Activated CD8-positive, alpha-beta memory T cell treated with anti-CD3 and anti-CD28 coated beads, Interleukin-2, amount 50 U/mL, for 24 hours (primary cell): ENCODE measurements around the gene CDK10.
"Not testable (repeated sequence)": the region's sequence is repeated elsewhere in the genome, so short reads cannot be mapped to it uniquely, and the experiment has no call there.

Experiments
- DNase-seq: peaks from one replicate; pipeline ENCODE4 v3.0.0-alpha.2; 2020; ENCODE audit errors: extremely low read depth

CDK10 gene

DNA sequence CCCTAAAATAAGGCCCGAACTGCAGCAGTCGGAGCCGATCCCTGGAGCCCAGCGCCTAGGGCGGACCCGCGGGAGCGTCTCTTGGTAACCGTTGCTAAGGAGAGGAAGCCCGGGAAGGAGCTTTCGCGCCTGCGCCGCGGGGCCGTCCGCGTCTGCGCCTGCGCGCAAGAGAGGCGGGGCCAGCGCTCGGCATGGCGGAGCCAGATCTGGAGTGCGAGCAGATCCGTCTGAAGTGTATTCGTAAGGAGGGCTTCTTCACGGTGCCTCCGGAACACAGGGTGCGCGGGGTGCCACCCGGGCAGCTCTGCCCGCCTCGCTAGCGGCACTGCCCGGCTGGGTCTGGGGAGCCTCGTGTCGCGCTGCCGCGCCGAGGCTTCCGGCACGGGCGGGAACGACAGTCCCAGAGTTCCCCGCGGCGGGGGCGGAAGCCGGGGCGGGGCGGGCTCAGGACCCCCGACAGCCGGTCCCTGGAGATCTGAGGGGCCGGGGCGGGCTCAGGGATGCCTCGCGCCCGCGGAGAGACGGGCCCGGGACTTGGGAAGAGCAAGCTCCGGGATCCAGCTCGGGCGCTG lies at the start of gene CDK10:
Gene CDK10 (plus strand): TSS at position 170 of the 572 bp plus-strand sequence. CDS start 22 bp downstream, at position 192.
- DNase-seq = peak; percentile 71

DNA sequence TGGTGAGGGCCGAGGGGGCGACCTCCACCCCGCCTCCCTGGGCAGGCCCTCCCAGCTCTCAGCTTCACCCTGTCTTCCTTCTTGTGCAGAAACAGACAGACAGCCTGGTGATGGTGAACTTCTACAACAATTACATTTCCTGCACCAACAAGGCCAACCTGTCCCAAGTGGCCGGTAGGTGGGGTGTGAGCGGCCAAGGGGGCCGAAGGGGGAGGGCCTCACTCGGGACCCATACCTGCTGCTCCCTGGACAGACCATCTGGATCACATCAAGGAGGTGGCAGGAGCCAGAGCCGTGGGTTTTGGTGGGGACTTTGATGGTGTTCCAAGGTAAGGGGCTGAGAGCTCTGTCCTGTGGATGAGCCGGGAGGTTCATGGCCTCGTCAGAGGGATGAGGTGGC lies 49.1 kb upstream of the CDK10 start:
- DNase-seq = no peak

DNA sequence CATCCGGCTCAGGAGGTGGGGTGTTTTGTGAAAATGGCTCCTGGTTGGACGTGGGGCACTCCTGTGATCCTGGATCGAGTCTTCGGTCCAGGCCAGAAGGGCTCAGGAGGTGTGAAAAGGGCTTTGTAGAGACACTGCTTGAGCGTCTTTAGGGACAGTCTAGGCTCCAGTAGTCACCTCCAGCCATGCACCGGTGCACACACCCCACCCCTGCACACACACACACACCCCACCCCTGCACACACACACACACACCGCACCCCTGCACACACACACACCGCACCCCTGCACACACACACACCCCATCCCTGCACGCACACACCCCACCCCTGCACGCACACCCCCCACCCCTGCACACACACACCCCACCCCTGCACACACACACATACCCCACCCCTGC lies 48.0 kb upstream of the CDK10 start:
- no peak for DNase-seq

GRCh38 chr16:89639385-89639784 lies 47.1 kb upstream of the CDK10 start:
- no peak for DNase-seq

DNA sequence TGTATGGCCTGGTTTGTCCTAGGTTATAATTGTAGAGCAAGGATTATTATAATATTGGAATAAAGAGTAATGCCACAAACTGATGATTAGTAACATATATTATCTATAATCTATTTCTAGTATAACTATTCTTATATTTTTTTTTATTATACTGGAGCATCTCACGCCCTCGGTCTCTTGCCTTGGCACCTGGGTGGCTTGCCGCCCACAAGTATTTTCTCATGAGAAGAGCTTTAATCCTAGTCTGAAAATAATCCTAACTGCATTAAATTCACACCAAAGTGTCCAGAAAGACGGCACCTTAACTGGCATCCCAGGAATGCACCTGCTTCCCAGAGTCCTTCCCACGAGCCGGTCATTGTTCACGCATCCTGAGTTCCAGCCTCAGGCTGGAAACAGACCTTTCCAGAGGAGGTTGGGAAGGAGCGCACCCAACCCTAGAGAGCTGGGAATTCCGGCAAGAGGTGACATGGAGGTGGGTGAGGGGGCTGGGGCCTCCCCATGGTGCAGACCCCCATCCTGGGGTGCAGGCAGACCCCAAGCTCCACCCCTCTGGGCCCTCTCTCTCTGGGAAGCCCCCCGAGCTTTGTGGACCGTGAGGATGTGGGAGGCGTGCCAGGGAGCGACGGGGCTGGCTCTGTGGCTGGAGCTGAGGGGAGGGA lies 44.9 kb upstream of the CDK10 start:
- no peak for DNase-seq

GRCh38 chr16:89642574-89642973 lies 43.9 kb upstream of the CDK10 start:
- DNase-seq = no peak

- no peak for DNase-seq
These were observed 42.7 kb upstream of the CDK10 start for GRCh38 chr16:89643769-89644300.

DNA sequence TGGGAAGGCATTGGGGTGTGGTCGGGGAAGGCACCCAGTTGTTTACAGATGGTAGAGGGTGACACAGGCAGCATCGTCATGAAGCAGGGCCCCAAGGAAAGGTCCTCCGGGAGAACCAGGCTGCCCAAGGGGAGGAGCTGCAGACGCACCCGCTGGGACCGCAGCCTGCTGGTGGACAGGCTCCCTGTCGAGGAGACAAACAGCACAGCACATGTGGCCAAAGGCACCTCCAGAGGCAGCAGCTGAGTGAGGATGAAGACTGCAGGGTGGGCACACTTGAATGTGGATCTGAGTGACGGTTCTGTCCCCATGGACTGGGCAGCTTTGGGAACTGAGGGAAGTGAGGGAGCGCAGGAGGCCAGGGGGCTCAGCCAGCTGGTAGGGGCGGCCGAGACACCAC lies 41.4 kb upstream of the CDK10 start:
- DNase-seq = no peak

DNA sequence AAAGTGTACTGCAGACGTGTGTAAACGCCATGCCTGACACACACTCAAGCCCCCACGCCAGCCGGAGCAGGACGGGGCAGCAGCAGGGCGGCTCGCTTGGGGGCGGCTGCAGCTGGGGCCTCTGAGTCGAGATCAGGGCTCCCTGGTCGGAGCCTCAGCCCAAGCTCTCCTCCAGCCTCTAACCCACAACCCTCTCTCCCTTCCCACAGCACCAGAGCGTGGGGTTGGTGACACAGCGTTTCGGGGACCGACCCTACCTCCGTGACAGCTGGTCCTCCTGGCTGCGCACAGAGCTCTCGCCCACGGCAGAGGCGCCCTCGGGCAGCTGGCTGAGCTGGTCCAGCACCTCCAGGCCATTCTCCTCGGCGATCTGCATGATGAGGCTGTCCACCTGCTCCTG lies 40.2 kb upstream of the CDK10 start:
- no peak for DNase-seq

- DNase-seq = no peak
These were observed 39.6 kb upstream of the CDK10 start for GRCh38 chr16:89646906-89647305.

DNA sequence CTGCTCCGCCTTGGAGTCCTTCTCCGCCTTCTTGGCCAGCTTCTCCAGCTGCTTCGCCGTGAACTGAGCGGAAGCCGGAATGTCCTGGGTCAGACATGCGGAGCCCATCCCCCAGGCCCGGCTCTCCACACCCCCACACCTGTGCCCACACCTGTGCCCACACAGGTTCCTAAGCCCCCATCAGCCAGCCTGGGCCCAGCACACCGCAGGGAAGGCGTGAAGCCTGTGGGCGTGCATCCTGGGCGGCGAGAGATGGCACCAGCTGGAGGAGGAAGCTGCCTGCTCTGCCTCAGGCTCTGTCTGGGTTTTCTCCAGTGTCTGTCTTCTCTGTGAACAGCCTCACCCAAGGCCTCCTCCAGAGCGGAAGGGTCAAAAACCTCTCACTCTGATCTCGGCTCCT lies 34.9 kb upstream of the CDK10 start:
- no peak for DNase-seq

DNA sequence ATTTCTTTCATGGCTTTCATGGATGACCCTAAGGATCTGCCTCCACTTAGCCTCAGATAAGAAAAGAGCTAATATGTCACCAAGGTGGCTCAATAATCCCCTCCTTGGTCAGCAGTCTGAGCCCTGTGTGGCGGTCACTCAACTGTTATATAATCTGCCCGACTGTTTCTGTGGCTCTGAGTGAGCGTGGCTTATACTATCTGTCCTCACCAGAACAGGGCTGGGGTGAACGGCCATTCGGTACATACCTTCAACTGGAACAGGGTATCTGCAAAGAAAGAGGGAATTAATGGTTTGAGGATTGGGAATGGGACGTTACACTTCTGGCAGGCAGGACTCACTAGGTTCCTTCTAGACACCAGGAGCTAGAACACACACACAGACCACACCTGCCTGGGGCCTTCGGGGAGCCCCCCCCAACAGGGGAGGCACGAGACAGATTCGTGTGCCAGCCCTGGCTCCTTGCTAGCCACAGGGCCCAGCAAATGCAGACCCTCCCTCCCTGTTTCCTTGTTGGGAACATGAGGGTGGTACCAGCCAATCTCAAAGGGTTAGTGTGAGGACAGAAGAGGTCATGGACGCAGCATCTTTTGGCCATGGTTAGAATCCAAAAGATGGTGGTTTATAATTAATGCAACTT lies 32.7 kb upstream of the CDK10 start:
- DNase-seq = no peak

DNA sequence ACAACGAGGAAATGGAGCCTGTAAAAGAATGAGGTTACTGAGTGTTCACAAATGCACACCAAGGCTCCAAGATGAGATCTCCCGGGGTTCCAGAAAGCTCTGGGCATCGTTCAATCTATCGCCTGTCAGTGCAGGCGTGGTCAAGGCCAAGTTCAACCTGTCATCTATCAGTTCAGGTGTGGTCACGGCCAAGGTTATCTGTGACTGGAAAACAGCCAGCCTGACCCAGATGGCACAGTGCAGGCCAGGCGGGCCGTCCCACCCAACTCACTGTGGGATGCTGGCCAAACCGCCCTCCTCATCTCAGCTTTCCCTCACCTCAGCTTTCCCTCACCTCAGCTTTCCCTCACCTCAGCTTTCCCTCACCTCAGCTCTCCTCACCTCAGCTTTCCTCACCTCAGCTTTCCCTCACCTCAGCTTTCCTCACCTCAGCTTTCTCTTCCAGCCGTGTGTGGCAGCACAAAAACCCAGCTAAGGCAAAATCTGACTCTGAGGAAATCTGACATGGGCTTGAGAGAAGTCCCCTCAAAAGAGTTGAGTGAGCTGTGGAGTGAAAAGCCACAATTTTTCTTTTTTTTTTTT lies 31.3 kb upstream of the CDK10 start:
- DNase-seq = no peak

GRCh38 chr16:89656435-89657121 lies 29.9 kb upstream of the CDK10 start:
- DNase-seq = no peak

DNA sequence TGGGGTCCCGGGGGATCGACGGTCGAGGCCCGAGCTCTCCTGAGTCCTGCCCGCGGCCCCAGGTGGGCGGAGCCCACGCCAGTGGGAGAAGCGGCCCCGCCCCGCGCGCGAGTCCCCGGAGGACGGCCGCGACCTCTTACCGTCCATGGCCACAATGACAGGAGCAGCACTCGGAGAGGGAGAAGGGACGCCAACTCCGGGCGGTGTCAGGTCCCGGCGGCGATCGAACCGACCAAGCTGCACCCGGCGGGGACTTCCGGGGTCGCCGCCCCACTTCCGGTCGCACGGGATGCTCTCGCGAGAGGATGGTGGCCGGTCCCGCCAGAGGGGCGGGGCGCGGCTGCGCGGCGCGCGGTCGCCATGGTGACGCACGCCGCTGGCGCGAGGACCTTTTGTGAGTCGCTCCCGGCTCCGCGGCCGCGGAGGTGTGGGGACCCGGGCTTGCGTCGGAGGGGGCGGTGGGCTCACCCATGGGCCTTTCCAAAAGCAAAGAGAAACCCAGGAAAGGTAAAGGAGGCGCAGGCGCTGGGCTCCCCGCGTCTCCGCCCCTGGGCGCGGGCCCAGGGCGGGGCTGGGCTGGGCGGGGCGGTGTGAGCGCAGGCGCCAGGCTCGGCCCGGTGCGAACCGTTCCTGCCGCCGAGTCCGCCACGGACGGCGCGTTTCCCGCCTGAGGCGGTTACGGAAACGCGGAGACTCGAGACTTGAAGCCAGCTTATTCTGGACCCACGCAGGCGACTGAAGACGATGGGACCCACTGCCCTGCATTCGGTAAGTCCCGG lies 28.9 kb upstream of the CDK10 start, which contains the start of the genes CHMP1A and SPATA33:
Gene CHMP1A (minus strand): TSS at position 267 of the 779 bp plus-strand sequence. CDS start 120 bp downstream, at position 147.
Gene SPATA33 (plus strand): TSS at position 395 of the 779 bp plus-strand sequence. CDS start 76 bp downstream, at position 471.
- DNase-seq = peak; percentile 78

DNA sequence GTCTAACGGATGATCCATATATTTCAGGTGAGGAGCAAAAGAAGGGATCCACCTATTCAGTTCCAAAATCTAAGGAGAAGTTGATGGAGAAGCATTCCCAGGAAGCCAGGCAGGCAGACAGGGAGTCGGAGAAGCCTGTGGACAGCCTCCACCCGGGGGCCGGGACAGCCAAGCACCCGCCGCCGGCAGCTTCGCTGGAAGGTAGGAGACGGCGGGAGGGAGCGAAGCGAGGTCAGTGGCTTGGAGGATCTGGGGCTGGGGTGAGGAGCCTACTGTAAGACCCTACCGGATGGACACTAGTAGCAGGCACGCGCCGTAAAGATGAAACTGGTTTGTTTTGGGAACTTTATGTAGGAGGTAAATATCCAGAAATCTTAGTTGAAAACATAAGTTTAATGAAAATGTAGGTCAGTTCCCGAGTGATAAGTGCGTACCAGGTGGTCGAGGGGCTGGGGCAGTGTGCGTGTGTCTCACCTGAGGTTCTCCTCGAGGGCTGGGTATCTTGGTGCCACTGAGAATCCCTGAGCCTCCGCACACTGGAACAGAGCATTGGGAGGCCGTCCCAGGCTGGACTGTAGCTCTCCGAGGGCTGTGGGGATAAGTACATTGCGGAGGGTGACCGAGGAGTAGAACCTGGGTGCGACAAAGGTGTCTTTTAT lies 28.1 kb upstream of the CDK10 start:
- DNase-seq = no peak

- DNase-seq = no peak
These were observed 26.3 kb upstream of the CDK10 start for GRCh38 chr16:89660146-89660545.

GRCh38 chr16:89661215-89661614 lies 25.3 kb upstream of the CDK10 start:
- DNase-seq = no peak

GRCh38 chr16:89664238-89664637 lies 22.3 kb upstream of the CDK10 start:
- not testable (repeated sequence) for DNase-seq

- not testable (repeated sequence) for DNase-seq
These were observed 19.5 kb upstream of the CDK10 start for GRCh38 chr16:89667000-89667399.
